Panc1 (cell line): ENCODE measurements around the gene ZNF738.

Source experiments
- CTCF ChIP-seq: fragments of 450-650 bp; IDR thresholded peaks from 2 replicates; pipeline ENCODE4 v1.5.1; 2017; ENCODE audit warnings: mild to moderate bottlenecking
- REST ChIP-seq, 2 experiments: IDR thresholded peaks; 2 replicates each; pipeline ENCODE4 v1.6.1; 2011 to 2012; ENCODE audit warnings: low read depth in 2 of 2, control low read depth in 1 of 2, low read length in 1 of 2, mild to moderate bottlenecking in 1 of 2, moderate library complexity in 1 of 2; ENCODE audit not compliant: insufficient read depth in 1 of 2
- SIN3A ChIP-seq: IDR thresholded peaks from 2 replicates; pipeline ENCODE4 v1.6.1; 2012; ENCODE audit warnings: low read depth, mild to moderate bottlenecking, low read length, moderate library complexity, borderline replicate concordance; ENCODE audit not compliant: insufficient read depth
- TCF7L2 ChIP-seq: IDR thresholded peaks from 2 replicates; pipeline ENCODE4 v1.6.1; 2011; ENCODE audit warnings: mild to moderate bottlenecking, low read depth, low read length, inconsistent platforms

- no peak for TF ChIP-seq CTCF
- no peak for TF ChIP-seq REST (IDR thresholded peaks at IDR 0.05; ENCODE audit: insufficient read depth in 1 of 2, low read depth in 2 of 2, low read length in 1 of 2)
- TF ChIP-seq SIN3A = no peak
- no peak for TF ChIP-seq TCF7L2
Measured at GRCh38 chr19:21326169-21326568, 32.6 kb upstream of the ZNF738 start.
